CD14-positive monocyte (primary cell): Measurements from ENCODE around the gene PIEZO2. TPM values are rescaled to one million over a fixed set of nuclear protein-coding genes. Genes with fewer than 3 reads are reported as not detected.
A peak's percentile ranks its signal among the peaks of the same experiment; 100 is the strongest.

Source experiments
- DNase-seq, 3 donors: peaks; one replicate each; pipeline ENCODE4 v3.0.0-alpha.2; 2011 to 2022
- H2AFZ ChIP-seq: 2 replicates; pipeline ENCODE4 v1.6.0; 2012; ENCODE audit warnings: mild to moderate bottlenecking, low read depth, low read length, inconsistent platforms; ENCODE audit not compliant: insufficient read depth, poor library complexity, severe bottlenecking
- H3K27ac ChIP-seq, 2 donors: 1 replicate in 1 of 2; 2 replicates in 1 of 2; pipeline ENCODE4 v1.5.1; 2012 to 2013; ENCODE audit warnings: low read length in 2 of 2, control low read depth in 1 of 2, inconsistent platforms in 1 of 2, low read depth in 1 of 2, mild to moderate bottlenecking in 1 of 2
- H3K27me3 ChIP-seq, 2 donors: one replicate each; pipeline versions ENCODE4 v1.6.0 to v1.6.1; 2011 to 2013; ENCODE audit warnings: low read length in 2 of 2; ENCODE audit not compliant: control insufficient read depth in 2 of 2, insufficient read depth in 2 of 2
- H3K36me3 ChIP-seq, 2 donors: replicated peaks in 1 of 2; 1 replicate in 1 of 2; 2 replicates in 1 of 2; pipeline versions ENCODE4 v1.5.1 to v1.6.1; 2012 to 2013; ENCODE audit warnings: low read length in 2 of 2, control low read depth in 1 of 2, inconsistent platforms in 1 of 2, mild to moderate bottlenecking in 1 of 2; ENCODE audit not compliant: insufficient read depth in 2 of 2, control insufficient read depth in 1 of 2
- H3K4me1 ChIP-seq, 2 donors: 1 replicate in 1 of 2; 2 replicates in 1 of 2; pipeline versions ENCODE4 v1.5.1 to v1.6.1; 2012 to 2013; ENCODE audit warnings: low read length in 2 of 2, control low read depth in 1 of 2, inconsistent platforms in 1 of 2, mild to moderate bottlenecking in 1 of 2, moderate library complexity in 1 of 2; ENCODE audit not compliant: insufficient read depth in 2 of 2, control insufficient read depth in 1 of 2
- H3K4me2 ChIP-seq: replicated peaks from 2 replicates; pipeline ENCODE3; 2012; ENCODE audit warnings: low read length, moderate library complexity, mild to moderate bottlenecking; ENCODE audit not compliant: poor library complexity, severe bottlenecking; ENCODE audit errors: extremely low read depth
- H3K4me3 ChIP-seq, 3 experiments: fragments of 200-600 bp in 1 of 3; sonication (generic) in 1 of 3; replicated peaks in 1 of 3; 1 replicate in 2 of 3; 2 replicates in 1 of 3; pipeline ENCODE4 v1.5.1; 2011 to 2013; ENCODE audit warnings: low read length in 3 of 3, mild to moderate bottlenecking in 3 of 3, control low read depth in 2 of 3, low read depth in 2 of 3, inconsistent platforms in 1 of 3, moderate library complexity in 1 of 3
- H3K79me2 ChIP-seq: 2 replicates; pipeline ENCODE4 v1.6.0; 2012; ENCODE audit warnings: mild to moderate bottlenecking, control low read depth, inconsistent platforms, low read length, moderate library complexity; ENCODE audit not compliant: insufficient read depth
- H3K9ac ChIP-seq: 2 replicates; pipeline ENCODE4 v1.6.0; 2017; ENCODE audit warnings: low read length, mild to moderate bottlenecking; ENCODE audit not compliant: insufficient read depth, poor library complexity, severe bottlenecking
- H3K9me3 ChIP-seq, 2 donors: replicated peaks in 1 of 2; 1 replicate in 1 of 2; 2 replicates in 1 of 2; pipeline versions ENCODE4 v1.5.1 to v1.6.1; 2012 to 2013; ENCODE audit warnings: low read length in 2 of 2, control low read depth in 1 of 2; ENCODE audit not compliant: control insufficient read depth in 1 of 2, insufficient read depth in 1 of 2
- H4K20me1 ChIP-seq: 2 replicates; pipeline ENCODE4 v1.6.0; 2012; ENCODE audit warnings: mild to moderate bottlenecking, low read length, control low read depth, moderate library complexity; ENCODE audit not compliant: insufficient read depth
- H3K27ac Mint-ChIP-seq, 7 donors: one replicate each; pipeline ENCODE4 v1.8.0; 2020; ENCODE audit warnings: mild to moderate bottlenecking in 7 of 7, mixed read lengths in 7 of 7, moderate library complexity in 6 of 7, inconsistent platforms in 2 of 7
- H3K27me3 Mint-ChIP-seq, 3 donors: one replicate each; pipeline ENCODE4 v1.8.0; 2021 to 2022; ENCODE audit warnings: low read depth in 3 of 3, mild to moderate bottlenecking in 3 of 3, mixed read lengths in 3 of 3, moderate library complexity in 3 of 3, inconsistent platforms in 1 of 3
- H3K36me3 Mint-ChIP-seq, 2 donors: one replicate each; pipeline ENCODE4 v1.8.0; 2020; ENCODE audit warnings: mixed read lengths in 2 of 2, inconsistent platforms in 1 of 2, mild to moderate bottlenecking in 1 of 2
- H3K4me1 Mint-ChIP-seq: one replicate; pipeline ENCODE4 v1.8.0; 2020; ENCODE audit warnings: mild to moderate bottlenecking, mixed read lengths
- H3K4me3 Mint-ChIP-seq, 2 donors: one replicate each; pipeline ENCODE4 v1.8.0; 2020; ENCODE audit warnings: mild to moderate bottlenecking in 2 of 2, mixed read lengths in 2 of 2, moderate library complexity in 1 of 2
- H3K9me3 Mint-ChIP-seq, 7 donors: one replicate each; pipeline ENCODE4 v1.8.0; 2020 to 2022; ENCODE audit warnings: mixed read lengths in 7 of 7, mild to moderate bottlenecking in 6 of 7, moderate library complexity in 6 of 7, inconsistent platforms in 2 of 7
- WGBS: methylation state at CpG from one replicate; pipeline ENCODE4 v1.1.5; 2013; ENCODE audit warnings: missing lambda C conversion rate; ENCODE audit not compliant: insufficient coverage; 5-methylcytosine and 5-hydroxymethylcytosine counted together
- intact Hi-C, 2 donors: fragments of 100-400 bp; cut with micrococcal nuclease; formaldehyde crosslinking; loops; one replicate each; pipeline versions ENCODE4 v1.15.0 to v1.15.1; 2023
- polyA plus RNA-seq, 3 donors: library from polyadenylated mRNA; depleted of rRNA in 1 of 3; unstranded in 2 of 3; stranded (reverse) in 1 of 3; fragments of 300-500 nt in 2 of 3; fragments of >200 nt in 1 of 3; fragmentation: Illumina TruSeq in 2 of 3; gene quantifications; 1 replicate in 2 of 3; 2 replicates in 1 of 3; pipeline ENCODE4 v1.2.3, GENCODE V29; 2012 to 2021
- TF ChIP-seq, protein P1 (sequence below): fragments of 200-600 bp; IDR thresholded peaks from one replicate; pipeline ENCODE4 v1.8.0; 2022; ENCODE audit warnings: antibody characterized with exemption, mild to moderate bottlenecking

Gene PIEZO2
- polyA plus RNA-seq, 3 donors = not detected

DNA sequence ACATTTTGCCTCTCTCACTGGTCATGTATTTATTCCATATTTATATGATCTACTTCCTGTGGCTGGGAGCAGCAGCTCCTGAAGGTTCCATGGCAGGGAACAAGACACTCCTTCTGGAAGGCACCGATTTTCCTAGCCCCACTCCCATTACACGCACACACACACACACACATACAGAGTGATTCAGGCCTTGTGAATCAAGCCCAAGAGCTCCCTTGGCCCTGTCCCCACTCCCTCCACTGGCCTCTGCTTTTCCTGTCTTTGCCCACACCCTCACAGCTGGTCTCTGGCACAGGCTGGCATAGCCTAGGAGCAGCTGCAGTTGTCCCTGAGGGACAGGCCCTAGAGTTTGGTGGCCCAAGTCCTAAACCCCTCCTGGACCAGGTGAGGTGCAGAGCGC lies 421.9 kb downstream of the PIEZO2 start:
- WGBS = 100% methylated on average over 2 of the region's 3 CpGs
- H3K4me1 ChIP-seq = peaks cover 0 to 9% of the 10 kb centered on the region in 2 donors
- no peaks in the 10 kb centered on the region for H3K79me2 ChIP-seq
- H3K36me3 ChIP-seq = no peaks in the 10 kb centered on the region
- H3K27me3 ChIP-seq = peaks cover 0 to 5% of the 10 kb centered on the region in 2 donors
- no peak overlapping the region for H3K9ac ChIP-seq
- intact Hi-C loops = no loop called here
- Mint-ChIP-seq H3K9me3 (peaks cover 0 to 5% (median 0%) of the 10 kb centered on the region in 7 donors), H3K4me1 (peaks cover 4% of the 10 kb centered on the region), H3K27ac (peak overlapping the region in 1 of 7 donors; percentile 37), H3K4me3 (no peak overlapping the region), H3K27me3 (peaks cover 8 to 23% (median 21%) of the 10 kb centered on the region in 3 donors), H3K36me3 (no peaks in the 10 kb centered on the region)
- no peaks in the 10 kb centered on the region for H4K20me1 ChIP-seq
- DNase-seq = no peak
- no peak overlapping the region for H3K4me2 ChIP-seq
- no peaks in the 10 kb centered on the region for H3K9me3 ChIP-seq
- H3K4me3 ChIP-seq = no peak overlapping the region
- no peak overlapping the region for H2AFZ ChIP-seq
- H3K27ac ChIP-seq = no peak overlapping the region
- TF ChIP-seq, protein P1, sequence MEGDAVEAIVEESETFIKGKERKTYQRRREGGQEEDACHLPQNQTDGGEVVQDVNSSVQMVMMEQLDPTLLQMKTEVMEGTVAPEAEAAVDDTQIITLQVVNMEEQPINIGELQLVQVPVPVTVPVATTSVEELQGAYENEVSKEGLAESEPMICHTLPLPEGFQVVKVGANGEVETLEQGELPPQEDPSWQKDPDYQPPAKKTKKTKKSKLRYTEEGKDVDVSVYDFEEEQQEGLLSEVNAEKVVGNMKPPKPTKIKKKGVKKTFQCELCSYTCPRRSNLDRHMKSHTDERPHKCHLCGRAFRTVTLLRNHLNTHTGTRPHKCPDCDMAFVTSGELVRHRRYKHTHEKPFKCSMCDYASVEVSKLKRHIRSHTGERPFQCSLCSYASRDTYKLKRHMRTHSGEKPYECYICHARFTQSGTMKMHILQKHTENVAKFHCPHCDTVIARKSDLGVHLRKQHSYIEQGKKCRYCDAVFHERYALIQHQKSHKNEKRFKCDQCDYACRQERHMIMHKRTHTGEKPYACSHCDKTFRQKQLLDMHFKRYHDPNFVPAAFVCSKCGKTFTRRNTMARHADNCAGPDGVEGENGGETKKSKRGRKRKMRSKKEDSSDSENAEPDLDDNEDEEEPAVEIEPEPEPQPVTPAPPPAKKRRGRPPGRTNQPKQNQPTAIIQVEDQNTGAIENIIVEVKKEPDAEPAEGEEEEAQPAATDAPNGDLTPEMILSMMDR = no peak

DNA sequence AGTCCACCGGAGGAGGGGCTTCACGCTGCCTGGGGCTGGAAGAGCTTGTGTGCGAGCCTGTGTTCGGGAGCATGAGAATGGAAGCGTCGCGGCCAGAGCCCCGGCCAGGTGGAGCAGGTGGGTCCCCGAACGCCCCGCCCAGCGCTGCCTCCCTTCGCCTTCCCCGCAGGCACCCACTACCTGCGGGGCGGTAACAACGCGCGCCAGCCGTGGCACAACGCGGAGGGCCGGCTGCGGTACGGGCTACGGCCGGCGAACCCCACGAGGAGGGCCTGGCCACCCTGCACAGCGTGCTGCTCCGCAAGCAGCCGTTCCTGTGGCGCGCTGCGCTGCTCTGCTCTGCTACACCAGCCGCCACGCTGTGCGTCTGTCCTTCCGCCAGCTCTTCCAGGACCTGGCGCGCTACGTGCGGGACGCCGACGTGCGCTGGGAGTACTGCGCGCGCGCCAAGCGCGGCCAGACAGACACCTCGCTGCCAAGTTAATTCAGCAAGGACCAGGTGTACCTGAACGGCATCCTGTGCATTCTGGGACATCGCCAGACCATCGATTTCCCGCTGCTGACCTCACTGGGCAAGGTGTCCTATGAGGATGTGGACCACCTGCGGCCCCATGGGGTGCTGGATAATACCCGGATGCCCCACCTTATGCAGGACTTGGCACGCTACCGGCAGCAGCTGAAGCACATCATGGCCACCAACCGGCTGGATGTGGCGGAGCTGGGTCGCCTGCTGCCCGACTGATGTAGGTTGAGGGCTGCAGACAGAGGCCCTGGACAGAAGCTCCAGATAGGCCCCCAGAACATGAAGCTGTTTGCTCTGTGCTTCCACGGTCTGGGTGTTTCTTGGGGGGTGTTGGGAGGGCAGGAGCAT lies 422.9 kb downstream of the PIEZO2 start:
- Mint-ChIP-seq H3K27ac (no peak overlapping the region), H3K36me3 (no peaks in the 10 kb centered on the region), H3K4me3 (peak overlapping the region; percentile 60 to 77), H3K9me3 (peaks cover 0 to 5% (median 0%) of the 10 kb centered on the region in 7 donors), H3K27me3 (peaks cover 8 to 24% (median 23%) of the 10 kb centered on the region in 3 donors), H3K4me1 (peaks cover 4% of the 10 kb centered on the region)
- DNase-seq = no peak
- Histone ChIP-seq H2AFZ (peak overlapping the region; percentile 63), H3K4me3 (peak overlapping the region in 1 of 3 experiments; percentile 48), H3K9me3 (no peaks in the 10 kb centered on the region), H3K4me2 (peak overlapping the region; percentile 63), H3K79me2 (no peaks in the 10 kb centered on the region), H3K4me1 (peaks cover 0 to 9% of the 10 kb centered on the region in 2 donors), H4K20me1 (no peaks in the 10 kb centered on the region), H3K9ac (no peak overlapping the region), H3K36me3 (no peaks in the 10 kb centered on the region), H3K27me3 (peaks cover 0 to 5% of the 10 kb centered on the region in 2 donors), H3K27ac (no peak overlapping the region)
- TF ChIP-seq, protein P1 = no peak
- intact Hi-C loops = no loop called here
- 19% methylated on average over 67 of the region's 67 CpGs for WGBS
